GM12878 (cell line): Measurements from ENCODE around the gene GUK1.

Experiments used
- ATF2 ChIP-seq: IDR thresholded peaks from 2 replicates; pipeline ENCODE4 v1.6.1; 2012; ENCODE audit warnings: low read length, inconsistent platforms
- CEBPB ChIP-seq, 2 experiments: fragments of 150-350 bp in 1 of 2; IDR thresholded peaks; 2 replicates each; pipeline ENCODE4 v1.6.1; 2012 to 2014; ENCODE audit warnings: low read depth in 2 of 2, low read length in 2 of 2, borderline replicate concordance in 1 of 2, inconsistent platforms in 1 of 2
- CTCF ChIP-seq, 3 experiments: IDR thresholded peaks in 2 of 3; conservative IDR thresholded peaks in 1 of 3; 2 replicates each; pipeline ENCODE4 v1.5.1; 2011; ENCODE audit warnings: low read depth in 3 of 3, low read length in 3 of 3, mild to moderate bottlenecking in 3 of 3, control low read depth in 2 of 3, moderate library complexity in 2 of 3, inconsistent platforms in 1 of 3, mixed read lengths in 1 of 3; ENCODE audit not compliant: control insufficient read depth in 2 of 3, insufficient read depth in 1 of 3; ENCODE audit errors: extremely low read depth in 1 of 3
- FOXK2 ChIP-seq: fragments of 450-650 bp; IDR thresholded peaks from 2 replicates; pipeline ENCODE4 v1.6.1; 2017; ENCODE audit warnings: mild to moderate bottlenecking, moderate library complexity
- MTA2 ChIP-seq: fragments of 450-650 bp; IDR thresholded peaks from 2 replicates; pipeline ENCODE4 v1.6.1; 2016; ENCODE audit warnings: low read depth, mild to moderate bottlenecking, moderate library complexity
- POLR2A ChIP-seq: IDR thresholded peaks from 2 replicates; pipeline ENCODE4 v1.6.1; 2011; ENCODE audit warnings: low read depth, mild to moderate bottlenecking, low read length
- RAD51 ChIP-seq: fragments of 450-650 bp; IDR thresholded peaks from 2 replicates; pipeline ENCODE4 v1.6.1; 2016; ENCODE audit warnings: moderate library complexity, mild to moderate bottlenecking, inconsistent platforms
- SIN3A ChIP-seq: IDR thresholded peaks from 2 replicates; pipeline ENCODE4 v1.6.1; 2012; ENCODE audit warnings: low read depth, low read length, improper control_type of control experiment
- SP1 ChIP-seq: IDR thresholded peaks from one replicate; pipeline ENCODE4 v1.6.1; 2011; ENCODE audit warnings: low read depth, low read length
- SREBF2 ChIP-seq: IDR thresholded peaks from 2 replicates; pipeline ENCODE4 v1.6.1; 2012; ENCODE audit warnings: mild to moderate bottlenecking, low read length
- USF2 ChIP-seq: IDR thresholded peaks from 2 replicates; pipeline ENCODE4 v1.6.1; 2011; ENCODE audit warnings: low read depth, low read length, improper control_type of control experiment, borderline replicate concordance
- ZNF592 ChIP-seq: fragments of 450-650 bp; IDR thresholded peaks from 2 replicates; pipeline ENCODE4 v1.6.1; 2017; ENCODE audit warnings: mild to moderate bottlenecking, moderate library complexity

GRCh38 chr1:228108055-228108690 is 31.9 kb upstream of the GUK1 start:
- TF ChIP-seq SP1, result no peak
- no peak for TF ChIP-seq SREBF2
- TF ChIP-seq CTCF (IDR thresholded peaks at IDR 0.05 in 2 of 3, conservative IDR thresholded peaks at IDR 0.05 in 1 of 3; ENCODE audit: control insufficient read depth in 2 of 3, extremely low read depth in 1 of 3, insufficient read depth in 1 of 3, low read depth in 3 of 3, low read length in 3 of 3), result no peak
- no peak for TF ChIP-seq CEBPB (IDR thresholded peaks at IDR 0.05; ENCODE audit: borderline replicate concordance in 1 of 2, low read depth in 2 of 2, low read length in 2 of 2)
- TF ChIP-seq POLR2A, result no peak
- no peak for TF ChIP-seq RAD51
- no peak for TF ChIP-seq MTA2
- no peak for TF ChIP-seq FOXK2
- TF ChIP-seq ZNF592, result no peak
- TF ChIP-seq ATF2, result no peak
- TF ChIP-seq USF2, result no peak
- no peak for TF ChIP-seq SIN3A
